HG02678 (cell line): ENCODE data around the gene HES6.

Source experiments
- ATAC-seq: cut with Tn5 transposase; IDR thresholded peaks from one replicate; pipeline ENCODE4 v1.9.1; 2021; ENCODE audit warnings: mild to moderate bottlenecking, moderate library complexity; ENCODE audit not compliant: unreplicated experiment

HES6 gene

DNA sequence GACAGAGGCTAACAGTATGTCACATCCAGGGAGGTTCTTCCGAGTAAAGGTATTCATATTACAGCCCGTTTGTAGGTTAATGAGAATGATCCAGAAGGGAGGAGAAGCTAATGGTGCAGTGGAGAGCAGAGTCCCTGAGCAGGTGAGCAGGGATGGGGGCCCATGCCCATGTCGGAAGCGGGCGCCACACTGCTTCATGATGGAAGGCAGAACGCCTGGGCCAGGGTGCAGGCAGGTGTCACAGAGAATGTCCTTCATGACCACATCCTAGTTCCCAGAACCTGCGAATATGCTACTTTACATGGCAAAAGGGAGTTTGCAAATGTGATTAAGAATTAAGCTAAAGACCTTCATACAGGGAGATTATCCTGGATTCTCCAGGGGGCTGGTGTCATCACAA lies 4.0 kb downstream of the HES6 start:
- ATAC-seq = no peak

DNA sequence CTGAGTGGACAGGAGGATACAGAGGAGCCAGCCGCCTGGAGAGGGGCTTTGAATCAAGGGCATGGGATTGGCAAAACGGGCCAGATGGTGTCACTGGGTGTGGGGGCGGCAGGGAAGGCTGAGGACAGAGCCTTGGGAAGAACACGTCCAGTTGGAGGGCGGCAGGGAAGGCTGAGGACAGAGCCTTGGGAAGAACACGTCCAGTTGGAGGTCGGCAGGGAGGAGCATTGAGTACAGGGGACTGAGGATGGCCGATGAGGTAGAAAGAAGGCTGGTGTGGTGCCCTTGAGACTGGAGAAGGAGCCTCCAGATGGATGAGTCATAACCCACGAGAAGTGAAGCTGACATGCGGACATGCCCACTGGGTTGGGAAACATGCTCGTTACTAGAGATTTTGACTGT lies 4.5 kb downstream of the HES6 start:
- no peak for ATAC-seq

DNA sequence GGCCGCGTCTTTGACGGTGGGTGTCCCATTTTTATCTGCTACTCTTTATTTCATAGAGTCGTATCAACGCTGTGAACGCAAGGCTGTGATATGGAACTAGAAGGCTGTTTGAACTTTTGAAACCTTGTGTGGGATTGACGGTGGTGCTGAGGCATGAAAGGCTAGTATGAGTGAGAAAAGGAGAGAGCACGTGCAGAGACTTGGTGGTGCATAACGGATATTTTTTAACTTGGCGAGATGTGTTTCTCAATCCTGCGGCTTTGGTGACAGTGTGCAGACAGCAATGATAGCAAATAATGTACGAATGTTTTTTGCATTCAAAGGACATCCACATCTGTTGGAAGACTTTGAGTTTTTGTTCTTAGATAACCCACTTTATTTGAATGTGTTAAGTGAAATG lies 6.2 kb downstream of the HES6 start:
- ATAC-seq = no peak

DNA sequence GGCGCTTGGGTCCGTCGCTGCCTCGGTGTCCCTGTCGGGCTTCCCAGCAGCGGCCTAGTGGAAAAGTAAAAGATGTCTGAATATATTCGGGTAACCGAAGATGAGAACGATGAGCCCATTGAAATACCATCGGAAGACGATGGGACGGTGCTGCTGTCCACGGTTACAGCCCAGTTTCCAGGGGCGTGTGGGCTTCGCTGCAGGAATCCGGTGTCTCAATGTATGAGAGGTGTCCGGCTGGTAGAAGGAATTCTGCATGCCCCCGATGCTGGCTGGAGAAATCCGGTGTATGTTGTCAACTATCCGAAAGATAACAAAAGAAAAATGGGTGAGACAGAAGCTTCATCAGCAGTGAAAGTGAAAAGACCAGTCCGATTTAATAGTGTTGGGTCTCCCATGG lies 8.0 kb downstream of the HES6 start:
- ATAC-seq = no peak

DNA sequence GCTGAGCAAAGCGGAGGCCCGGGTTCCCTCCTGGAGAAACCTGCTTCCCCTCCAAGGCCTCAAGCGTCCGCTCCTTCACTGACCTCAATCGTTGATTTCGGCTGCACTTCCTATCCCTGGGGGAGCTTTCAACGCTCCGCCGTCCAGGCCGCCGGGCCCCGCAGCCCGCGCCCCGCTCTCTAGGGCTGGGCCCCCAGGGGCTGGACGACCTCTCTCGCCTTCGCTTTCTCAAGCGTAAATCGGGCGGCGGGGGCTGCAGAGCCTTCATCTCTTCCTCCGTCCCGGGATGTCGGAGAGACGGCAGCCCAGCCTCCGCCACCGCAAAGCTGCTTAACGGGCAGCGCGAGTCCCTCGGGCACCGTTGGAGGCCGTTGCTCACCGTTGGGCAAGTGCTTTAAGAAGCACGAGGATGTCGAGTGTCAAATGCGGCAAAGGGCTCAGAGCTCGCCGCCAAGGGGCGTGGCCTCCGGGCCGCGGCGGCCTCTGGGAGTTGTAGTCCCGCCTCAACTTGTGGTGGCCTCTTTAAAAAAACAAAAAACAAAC lies 8.5 kb downstream of the HES6 start:
- ATAC-seq = peak; percentile 72

DNA sequence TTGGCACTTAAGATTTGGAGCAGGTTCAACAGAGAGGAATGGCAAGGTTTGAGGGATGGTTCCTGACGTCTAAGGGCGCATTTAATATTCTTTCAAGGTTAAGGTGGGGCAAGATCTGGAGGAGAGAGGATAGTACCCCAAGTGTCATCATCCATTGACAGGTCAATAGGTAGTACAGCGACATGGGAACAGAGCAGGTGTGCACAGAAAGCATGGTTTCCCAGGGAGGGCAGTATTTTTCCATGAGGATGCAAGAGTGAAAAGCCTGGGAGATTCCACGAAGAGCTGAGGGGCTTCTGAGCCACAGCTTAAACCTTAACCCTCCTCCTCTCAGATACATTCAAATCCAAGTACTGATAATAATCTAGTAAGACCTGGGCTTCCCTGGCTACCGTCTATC lies 9.1 kb downstream of the HES6 start:
- ATAC-seq = no peak

DNA sequence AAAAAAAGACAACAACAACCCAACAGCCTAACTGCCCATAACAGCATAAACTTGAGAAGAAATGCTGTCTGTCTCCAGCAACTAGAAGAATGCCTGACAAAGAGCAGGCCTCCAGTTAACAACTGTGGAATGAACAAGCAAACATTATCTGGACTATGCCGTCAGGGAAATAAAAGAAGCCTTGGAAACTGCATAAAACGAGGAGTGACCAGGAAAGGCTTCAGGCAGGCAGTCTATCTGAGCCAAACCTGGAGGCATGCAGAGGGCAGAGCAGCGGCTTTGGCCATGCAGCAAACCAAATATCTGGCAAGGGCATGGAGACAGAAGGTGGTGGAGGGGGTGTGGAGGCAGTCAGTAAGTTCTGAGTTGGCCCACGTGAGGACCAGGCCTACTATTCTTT lies 11.1 kb downstream of the HES6 start:
- no peak for ATAC-seq

DNA sequence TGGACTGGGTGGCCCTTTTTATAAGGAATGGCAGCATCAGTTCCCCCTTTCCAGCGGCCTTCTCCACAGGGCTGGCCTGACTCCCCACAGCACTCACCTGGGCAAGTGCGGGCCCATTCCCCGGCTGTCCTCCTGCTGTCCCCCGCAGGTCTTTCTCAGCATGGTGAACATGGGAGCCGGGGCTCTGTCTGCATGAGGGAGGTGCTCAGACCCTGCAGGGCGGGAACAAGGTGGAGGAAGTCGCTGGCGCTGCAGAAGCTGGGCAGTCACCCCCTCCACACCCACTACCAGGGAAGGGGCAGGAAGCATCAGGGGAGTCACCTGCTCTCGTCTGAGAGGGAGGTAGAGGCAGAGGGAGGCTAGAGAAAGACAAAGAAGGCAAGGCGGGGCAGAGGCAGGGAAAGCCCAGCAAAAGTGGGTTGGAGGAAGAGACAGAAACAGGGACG lies 12.2 kb downstream of the HES6 start:
- ATAC-seq = no peak

DNA sequence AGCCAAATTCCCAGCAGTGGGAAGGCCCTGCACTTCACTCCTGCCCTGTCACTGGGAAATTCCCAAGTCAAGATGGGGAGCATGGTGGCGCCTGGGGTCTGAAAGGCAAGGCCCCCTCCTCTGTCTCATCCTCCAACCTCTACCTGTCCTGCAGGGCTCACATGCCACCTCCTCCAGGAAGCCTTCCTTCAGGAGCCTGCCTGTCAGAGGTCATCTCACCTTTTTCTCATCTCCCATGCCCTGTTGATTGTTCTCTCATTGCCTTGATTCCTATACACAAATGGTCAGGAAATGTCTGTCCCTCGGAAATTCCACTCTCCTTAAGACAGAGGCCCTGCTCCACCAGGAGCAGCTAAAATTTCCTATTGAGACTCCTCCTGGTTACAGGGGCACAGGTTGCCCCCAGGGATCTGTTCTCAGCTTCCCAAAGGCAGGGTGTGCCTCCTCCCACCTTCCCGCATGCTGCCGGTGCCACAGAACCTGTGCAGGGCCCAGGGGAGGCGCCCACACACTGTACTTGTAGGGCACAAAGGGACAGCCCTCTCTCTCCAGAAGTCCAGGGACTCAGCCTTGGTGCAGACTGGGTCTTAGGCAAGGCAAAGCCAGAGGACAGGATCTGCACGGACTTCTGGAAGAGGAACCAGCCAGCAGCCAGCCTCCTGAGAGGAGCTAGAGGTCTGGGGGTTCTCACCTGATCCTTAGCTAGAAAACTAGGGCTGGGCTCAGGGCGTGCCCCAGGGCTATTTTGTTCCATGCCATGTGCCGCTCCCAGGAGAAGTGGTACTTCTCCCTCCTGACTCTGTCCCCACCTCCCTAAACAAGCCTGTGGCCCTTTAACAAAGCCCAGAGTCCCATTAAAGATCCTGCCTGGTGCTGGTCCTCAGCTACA lies 12.9 kb downstream of the HES6 start:
- no peak for ATAC-seq

DNA sequence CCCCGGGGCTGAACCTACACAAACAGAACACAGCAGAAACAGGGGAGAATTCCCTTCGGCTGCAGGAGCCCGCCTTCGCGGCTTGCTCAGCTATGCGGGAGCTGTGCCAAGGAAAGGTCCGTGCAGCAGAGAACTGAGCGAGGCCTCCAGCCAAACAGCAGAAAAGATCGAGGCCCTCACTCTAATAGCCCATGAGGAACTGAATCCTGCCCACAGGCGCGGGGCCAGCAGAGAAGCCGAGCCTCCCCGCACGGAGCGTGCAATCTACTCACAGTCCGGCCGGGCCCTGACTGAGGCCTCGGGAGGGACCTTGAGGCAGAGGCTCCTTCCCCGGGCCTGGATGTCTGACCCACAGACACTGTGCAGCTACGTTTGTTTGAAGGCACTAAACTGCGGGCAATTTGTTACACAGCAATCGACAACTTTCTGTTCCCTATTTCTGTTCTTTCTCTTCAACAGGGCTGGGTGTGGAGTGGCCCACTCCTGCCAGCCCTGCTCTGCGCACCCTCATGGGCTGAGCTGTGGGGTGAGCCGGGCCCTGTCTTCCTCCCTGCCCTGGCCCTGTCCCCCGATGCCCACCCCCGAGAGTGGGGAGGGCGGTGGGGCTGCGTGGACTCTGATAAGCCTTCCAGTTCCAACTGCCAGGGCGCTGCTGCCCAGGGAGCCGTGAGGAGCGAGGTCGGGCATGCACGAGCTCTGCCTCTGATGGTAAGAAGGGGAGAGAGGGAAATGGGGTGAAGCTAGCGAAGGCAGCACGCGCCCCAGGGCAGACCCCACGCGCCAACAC lies 13.7 kb downstream of the HES6 start:
- ATAC-seq = no peak

DNA sequence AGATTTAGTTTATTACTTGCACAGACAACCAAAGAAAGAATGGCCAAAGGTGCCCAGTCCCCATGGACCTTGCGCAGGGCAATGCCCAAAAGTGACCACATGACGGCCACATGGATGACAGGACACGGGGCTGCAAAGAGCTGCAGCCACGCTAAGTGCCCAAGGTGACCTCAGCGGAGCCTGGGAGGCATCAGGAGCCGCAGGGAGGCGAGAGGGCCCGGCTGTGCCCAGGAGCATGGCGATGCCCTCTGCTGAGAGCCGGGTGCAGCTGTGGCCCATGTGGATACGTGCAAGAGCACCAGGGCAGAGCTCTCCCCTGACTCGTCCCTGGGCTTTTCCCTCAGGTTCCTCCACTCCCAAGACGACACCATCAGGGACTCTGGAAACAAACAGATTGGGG lies 14.7 kb downstream of the HES6 start:
- ATAC-seq = no peak

DNA sequence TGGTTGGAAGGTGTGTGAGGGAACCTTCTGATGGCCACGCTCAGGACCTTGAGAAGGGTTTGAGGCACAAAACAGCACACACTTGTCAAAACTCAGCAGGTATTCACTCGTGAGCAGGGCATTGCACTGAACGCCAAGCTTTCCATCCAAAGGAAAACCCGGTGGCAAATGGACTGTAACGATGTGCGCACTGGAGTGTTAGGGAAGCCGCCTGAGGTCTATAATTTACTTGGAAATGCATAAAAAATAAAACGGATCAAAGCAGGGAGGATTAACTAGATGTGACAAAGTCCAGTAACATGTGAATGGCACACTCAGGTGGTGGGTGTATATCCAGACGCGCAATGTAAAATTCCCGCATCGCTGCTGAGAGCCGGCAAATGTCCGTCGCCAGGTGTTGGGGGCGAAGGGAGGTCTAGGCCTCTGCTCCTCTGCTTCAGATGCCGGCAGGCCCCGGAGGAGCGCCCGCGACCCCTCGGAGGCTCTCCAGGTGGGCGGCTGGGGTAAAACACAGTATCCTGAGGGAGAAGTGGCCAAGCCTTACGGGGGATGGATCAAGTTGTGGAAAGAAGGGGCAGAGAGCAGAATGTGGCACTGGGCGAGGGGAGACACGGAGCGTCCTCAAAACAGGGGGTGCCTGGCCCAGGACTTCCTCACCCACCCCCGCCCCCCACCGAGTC lies 15.3 kb downstream of the HES6 start:
- ATAC-seq = no peak

DNA sequence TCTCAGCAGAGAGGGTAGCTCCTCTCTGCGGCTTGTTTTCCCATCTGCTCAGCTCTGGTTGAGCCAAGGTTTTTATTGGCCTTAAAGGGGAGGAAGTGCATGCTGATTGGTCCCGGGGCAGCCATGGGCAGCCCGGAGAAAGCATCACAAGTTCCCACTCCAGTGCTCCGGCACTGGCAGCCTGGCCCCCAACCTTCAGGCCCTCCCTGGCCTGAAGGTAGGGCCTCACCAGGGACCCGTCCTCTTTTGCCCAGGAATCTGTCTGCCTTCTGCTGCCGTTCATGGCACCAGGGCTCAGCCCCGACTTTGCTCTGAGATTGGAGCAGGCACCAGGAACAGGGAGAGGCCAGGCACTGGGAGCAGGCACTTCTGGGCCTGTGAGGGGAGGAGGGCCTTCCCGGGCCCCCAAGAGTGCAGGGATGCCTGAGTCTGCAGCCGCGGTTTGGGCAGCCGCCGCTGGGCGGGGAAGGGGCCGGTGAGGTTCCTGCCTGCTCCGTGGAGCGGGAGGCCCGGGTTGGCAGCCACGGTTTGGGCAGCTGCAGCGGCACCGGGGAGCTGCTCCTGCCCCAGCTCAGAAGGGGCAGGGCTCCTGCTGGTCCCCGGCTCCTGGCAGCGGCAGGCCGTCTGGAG lies 18.8 kb downstream of the HES6 start:
- peak; percentile 60 for ATAC-seq

DNA sequence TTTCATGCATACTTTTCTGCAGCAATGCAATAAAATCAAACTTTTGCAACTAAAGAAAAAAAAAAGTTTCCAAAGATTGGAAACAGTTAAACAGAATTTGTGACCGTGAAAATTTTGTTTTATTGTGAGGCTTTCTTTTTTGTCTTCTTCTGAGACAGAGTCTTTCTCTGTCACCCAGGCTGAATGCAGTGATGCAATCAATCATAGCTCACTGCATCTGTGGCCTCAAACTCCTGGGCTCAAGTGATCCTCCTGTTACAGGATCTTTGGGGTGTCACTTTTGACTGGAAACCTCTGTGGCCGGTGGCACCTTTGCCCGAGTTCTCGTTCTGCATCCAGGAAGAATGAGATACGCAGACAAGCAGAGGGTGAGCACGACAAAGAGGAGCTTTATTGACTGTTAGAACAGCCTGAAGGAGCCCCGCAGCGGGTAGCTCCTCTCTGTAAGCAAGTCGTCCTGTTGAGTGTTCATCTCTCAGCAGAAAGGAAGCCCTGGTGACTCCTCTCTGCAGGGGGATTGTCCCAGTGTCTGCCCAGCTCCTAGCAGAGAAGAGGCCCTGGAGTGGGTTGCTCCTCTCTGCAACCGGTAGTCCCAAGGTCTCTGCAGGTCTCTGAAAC lies 19.5 kb downstream of the HES6 start:
- ATAC-seq = no peak

DNA sequence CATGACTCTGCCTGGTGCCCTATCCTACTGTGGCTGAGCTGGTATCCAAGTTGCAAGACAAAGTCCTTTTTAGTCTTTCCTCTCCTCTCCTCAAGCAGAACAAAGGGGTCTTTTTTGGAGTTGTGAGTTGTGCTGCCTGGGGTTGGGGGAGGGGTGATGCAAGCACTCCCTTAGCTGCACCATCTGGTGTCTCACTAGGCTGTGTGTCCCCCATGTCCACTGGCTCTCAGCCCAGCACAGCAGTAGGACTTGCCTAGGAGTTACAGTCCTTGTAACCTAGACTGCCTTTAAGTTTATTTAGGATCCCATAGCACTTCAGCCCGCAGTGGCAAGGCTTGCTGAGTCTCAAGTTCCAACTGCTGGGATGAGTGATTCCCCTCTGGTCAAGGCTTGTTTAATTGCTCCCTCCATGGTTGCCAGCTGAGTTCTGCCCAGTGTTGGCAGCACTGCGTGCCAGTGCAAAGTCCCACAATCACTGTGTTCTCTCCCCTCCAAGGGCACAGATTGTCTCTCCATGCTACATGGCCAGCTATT lies 23.1 kb downstream of the HES6 start:
- ATAC-seq = no peak

DNA sequence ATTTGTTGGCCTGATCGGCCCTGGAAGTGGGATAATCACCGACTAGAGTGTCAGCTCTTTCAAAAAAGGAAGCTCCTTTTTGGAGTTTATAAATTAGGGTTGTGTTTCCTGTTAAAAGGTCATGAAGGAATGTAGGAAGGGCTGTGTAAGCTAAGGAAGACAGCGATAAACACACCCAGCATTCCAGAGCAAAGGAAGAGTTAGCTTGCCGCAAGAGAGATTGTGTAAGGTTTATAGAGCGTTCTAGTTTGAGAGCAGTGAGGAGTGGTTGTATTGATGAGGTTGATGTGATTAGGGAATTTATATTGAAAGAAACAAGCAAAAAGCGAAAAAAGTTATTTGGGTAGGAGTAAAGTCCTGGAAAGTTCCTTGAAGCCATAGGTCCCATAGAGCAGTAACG lies 32.8 kb downstream of the HES6 start:
- ATAC-seq = no peak

DNA sequence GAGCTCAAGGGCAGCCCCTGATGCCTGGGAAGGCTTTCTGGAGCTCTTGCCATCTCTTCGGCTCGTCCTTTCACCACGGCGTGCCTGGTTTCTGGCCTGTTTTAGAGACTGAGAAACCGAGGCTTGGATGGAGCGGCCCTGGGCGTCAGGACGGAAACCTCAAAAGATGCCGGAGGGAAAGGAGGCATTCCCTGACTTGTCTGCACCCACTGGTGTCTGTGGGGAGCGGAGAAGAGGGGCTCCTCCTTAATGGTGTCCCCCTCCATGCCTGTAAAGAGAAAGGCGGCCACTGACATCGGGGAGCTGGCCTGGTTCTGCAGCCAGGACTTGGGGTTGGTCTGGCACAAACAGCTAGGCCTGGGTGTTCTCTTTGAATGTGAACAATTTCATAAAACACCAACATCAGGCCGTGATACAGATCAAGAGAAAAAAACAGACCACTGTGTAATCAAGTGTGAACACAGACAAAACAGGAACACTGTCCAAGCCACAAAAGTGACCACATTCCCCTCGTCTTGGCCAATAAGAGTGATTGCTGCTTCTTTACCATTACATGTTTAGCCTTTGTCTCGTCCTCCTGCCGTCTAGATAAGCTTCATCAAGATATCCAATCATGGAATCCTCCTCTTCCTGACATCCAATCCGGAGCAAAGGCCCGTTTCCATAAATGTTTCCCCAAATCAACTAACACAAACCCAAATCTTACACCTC lies 35.7 kb downstream of the HES6 start:
- no peak for ATAC-seq

DNA sequence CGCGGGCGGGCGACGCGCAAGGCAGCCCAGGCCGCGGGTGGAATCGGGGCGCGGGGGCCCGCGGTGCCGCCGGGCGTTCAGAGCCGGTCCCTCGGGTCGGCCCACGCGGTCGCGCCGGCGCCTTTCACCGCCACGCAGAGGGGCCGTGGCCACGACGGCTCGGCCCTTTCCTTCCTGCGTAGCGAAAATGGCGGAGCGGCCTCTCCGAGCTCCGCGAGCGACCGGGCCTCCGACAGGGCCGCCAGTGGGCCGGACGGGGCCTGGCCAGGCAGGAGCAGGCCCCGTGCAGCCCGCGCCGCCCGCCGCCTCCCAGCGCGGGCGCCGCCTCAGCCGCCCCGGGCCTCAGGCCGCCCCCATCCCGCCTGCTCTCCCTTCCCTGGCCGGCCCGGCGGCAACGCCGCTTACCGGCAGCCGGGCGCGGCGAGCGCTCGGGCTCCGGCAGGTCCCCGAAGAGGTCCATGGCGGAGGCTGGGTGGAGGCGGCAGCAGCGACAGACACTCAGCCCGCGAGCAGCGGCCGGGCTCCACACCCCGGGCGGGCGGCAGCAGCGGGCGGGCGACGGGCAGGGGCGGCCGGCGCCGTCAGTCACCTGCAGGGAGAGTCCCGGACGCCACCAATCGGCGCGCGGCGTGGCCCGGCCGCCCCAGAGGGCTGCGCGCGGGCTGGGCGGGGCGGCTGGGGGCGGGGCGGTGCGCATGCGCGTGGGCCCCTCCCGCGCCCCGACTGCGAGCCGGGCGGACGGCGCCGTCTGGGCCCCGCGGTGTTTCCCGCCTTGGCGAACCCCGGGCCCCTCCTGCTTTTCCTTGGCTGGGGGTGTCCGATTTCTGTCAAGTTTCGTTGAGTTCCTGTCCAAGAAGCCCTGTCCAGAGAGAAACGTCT lies 36.5 kb downstream of the HES6 start, which contains the start of gene ILKAP:
TSS of gene ILKAP (minus strand) at position 602 of the 879 bp plus-strand sequence. CDS start at position 460, 142 bp downstream.
- peak; percentile 97 for ATAC-seq
